HG03442 (cell line): Measurements from ENCODE around the gene PDXK.
A peak's percentile ranks its signal among the peaks of the same experiment; 100 is the strongest.

Experiments used
- ATAC-seq: cut with Tn5 transposase; IDR thresholded peaks from one replicate; pipeline ENCODE4 v1.9.1; 2021; ENCODE audit warnings: mild to moderate bottlenecking, moderate library complexity; ENCODE audit not compliant: unreplicated experiment

Gene PDXK

GRCh38 chr21:43762303-43763128, 43.6 kb downstream of the PDXK start:
- ATAC-seq = no peak

GRCh38 chr21:43763901-43764523, 45.1 kb downstream of the PDXK start:
- no peak for ATAC-seq

GRCh38 chr21:43764576-43765495, 45.9 kb downstream of the PDXK start:
- ATAC-seq = no peak

- no peak for ATAC-seq
Observed at GRCh38 chr21:43766734-43767497, 48.0 kb downstream of the PDXK start.

GRCh38 chr21:43767498-43767983, 48.6 kb downstream of the PDXK start:
- no peak for ATAC-seq

- no peak for ATAC-seq
Observed at GRCh38 chr21:43767984-43768867, 49.3 kb downstream of the PDXK start.

GRCh38 chr21:43768868-43769167, 49.9 kb downstream of the PDXK start:
- ATAC-seq = no peak

GRCh38 chr21:43769325-43769958, 50.5 kb downstream of the PDXK start:
- ATAC-seq = no peak

GRCh38 chr21:43770066-43770655, 51.2 kb downstream of the PDXK start:
- no peak for ATAC-seq

- no peak for ATAC-seq
Observed at GRCh38 chr21:43771199-43771675, 52.3 kb downstream of the PDXK start.

- ATAC-seq = no peak
Observed at GRCh38 chr21:43771698-43772424, 52.9 kb downstream of the PDXK start.

GRCh38 chr21:43772425-43772821, 53.5 kb downstream of the PDXK start:
- ATAC-seq = no peak

- no peak for ATAC-seq
Observed at GRCh38 chr21:43774163-43774562, 55.2 kb downstream of the PDXK start.

- no peak for ATAC-seq
Observed at GRCh38 chr21:43775190-43775589, 56.3 kb downstream of the PDXK start.

- peak; percentile 54 for ATAC-seq
Observed at GRCh38 chr21:43775795-43776430, 57.0 kb downstream of the PDXK start, which contains the start of gene CSTB. TSS of gene CSTB (minus strand) at chr21:43776308. CDS start at chr21:43776269, 39 bp downstream.

- no peak for ATAC-seq
Observed at GRCh38 chr21:43777953-43778352, 59.0 kb downstream of the PDXK start.
